NCI-H524 (cell line): ENCODE results near the gene ALAD.
"Not testable (repeated sequence)": the region's sequence is repeated elsewhere in the genome, so short reads cannot be mapped to it uniquely, and the experiment has no call there.

Experiments
- DNase-seq, 2 experiments: peaks; one replicate each; lab custom pipeline; 2025; lab: John Stamatoyannopoulos, UW

ALAD gene

DNA sequence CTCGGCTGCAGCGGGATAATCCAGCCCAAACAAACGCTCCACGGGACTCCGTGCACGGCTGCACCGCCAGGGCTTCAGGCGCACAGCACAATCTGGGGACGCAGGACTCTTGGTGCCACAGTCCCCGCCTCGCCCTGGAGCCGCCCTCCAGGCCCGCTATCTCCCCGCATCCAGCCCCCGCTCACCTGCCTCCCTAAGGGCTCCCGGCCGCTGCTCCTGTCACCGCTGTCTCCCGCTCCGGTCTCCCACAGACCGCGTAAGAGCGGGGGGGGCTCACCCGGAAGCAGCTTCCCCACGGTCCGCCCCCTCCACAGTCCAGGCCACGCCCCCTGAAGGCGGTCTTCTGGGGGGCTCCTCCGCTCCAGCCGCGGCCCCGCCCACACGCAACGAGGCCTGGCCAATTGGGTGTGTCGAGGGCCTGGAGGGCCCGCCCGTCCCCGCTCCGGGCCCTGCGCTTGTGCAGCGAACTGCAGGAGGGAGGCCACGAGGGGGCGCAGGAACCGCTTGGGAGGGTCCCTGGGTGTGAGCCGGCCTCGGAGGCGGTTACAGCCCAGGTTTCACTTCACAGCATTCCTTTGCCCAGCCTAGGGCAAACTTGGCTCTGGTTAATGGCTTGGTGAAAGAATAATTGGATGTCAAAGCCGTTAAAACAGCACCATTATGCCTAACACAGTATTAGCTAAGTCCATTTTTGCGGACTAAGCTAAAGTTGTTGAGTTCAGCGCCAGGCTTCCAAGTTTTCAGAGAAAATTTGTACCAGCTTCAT is at the start of gene ALAD:
TSS of gene ALAD (minus strand) at position 258 of the 766 bp plus-strand sequence. CDS start 7,725 bp downstream, outside the sequence.
- peak; percentile 97 to 99 for DNase-seq

GRCh38 chr9:113449376-113449775 is 48.3 kb upstream of the ALAD start:
- DNase-seq, result no peak

GRCh38 chr9:113446323-113446740 is 45.2 kb upstream of the ALAD start:
- peak; percentile 25 to 67 for DNase-seq

DNA sequence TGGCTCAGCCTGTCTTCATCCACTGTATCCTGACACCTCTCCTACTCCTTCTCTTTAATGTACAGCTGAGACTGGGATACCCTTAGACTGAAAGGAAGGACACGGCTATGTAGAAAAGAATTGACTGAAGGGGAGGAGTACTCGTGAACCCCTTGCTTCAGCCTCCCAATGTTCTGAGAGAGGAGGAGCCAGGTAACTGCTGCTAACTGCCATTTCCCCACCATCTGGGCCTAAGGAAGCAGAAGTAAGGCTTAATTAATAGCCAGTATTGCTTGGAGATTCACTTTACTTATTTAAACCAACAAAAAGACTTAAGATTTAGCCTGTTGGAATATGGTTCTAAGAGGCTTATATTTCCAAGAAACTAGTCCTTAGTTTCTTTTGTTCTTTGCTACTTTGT is 43.7 kb upstream of the ALAD start:
- DNase-seq, result no peak

- DNase-seq, result not testable (repeated sequence)
Observed at GRCh38 chr9:113437716-113438115, 36.6 kb upstream of the ALAD start.

- no peak for DNase-seq
Observed at GRCh38 chr9:113436728-113437515, 35.8 kb upstream of the ALAD start.

DNA sequence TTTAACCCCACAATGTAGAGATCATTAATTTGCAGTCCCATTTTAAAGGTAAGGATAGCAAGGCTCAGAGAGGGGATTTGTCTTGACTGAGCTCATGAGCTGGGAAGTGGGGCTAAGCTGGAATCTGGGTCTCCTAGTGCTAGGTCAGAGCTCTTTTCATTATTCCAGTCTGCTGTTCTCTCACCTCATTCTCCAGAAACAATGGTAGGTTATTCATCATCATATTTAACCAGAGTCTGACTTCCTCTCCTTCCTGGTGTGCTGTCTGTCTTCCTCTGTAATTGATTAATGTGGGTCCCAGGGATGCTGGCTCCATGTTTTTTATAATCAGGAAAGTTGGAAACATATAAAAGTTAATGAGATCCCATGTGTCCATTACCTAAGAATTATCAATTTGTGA is 30.1 kb upstream of the ALAD start:
- no peak for DNase-seq

DNA sequence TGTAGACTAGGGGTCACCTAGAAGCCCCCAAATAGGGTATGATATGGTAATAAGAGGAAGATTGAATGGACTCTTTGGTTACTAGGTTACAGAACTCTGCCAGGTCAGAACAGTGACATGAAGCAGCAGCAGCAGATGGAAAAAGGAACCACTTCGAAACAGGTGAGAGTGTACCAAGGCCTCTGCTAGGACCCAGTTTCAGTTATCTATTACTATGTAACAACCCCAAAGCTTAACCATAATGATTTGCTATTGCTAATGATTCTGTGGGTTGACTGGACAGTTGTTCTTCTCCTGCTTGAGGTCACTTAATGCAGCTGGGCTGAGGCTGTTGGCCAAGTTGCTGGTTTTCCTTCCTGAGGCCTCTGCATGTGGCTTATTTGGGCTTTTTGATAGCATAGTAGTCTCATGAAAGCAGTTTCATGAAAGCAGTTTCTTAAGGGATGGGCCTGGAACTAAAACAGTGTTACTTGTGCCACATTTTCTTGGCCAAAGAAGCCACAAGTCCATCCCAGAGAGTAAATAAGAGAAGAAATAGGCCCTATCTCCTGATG is 27.1 kb upstream of the ALAD start:
- DNase-seq, result no peak

DNA sequence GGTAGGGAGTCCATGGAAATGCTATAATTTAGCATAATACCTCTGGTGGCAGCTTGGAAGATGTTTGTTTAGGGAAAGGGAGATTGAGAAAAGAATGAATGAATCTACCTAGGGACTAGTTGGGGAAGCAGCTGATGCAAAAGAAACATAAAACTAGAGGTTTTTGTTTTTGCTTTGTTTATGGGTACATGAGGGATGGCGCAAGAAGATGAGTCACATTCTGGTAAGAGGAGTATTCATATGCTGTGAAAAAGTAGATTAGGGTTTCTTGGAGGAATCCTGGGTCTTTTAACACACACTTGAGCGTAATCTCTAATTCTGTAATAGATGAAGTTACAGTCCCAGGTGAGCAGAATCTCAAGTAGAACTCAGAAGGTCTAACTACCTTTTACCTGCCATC is 26.5 kb upstream of the ALAD start:
- no peak for DNase-seq

GRCh38 chr9:113426701-113427100 is 25.6 kb upstream of the ALAD start:
- no peak for DNase-seq

DNA sequence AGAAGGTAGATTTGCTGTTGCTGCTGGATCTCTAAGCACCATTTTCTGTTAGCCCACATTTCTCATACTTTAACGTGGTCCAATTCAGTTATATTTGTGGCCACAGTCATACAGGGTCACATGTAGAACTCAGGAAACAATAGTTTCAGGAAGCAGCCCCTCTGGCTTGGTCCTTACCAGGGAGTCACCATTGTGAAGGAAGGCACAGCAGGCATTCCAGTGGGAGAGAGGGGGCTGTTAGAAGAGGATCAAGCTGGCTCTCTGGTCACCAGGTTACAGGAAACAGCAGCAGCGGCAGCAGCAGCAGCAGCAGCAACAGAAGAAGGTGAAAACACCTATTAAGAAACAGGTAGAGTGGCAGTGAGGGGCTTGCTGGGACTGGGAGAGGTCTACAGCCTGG is 24.0 kb upstream of the ALAD start:
- DNase-seq, result no peak

DNA sequence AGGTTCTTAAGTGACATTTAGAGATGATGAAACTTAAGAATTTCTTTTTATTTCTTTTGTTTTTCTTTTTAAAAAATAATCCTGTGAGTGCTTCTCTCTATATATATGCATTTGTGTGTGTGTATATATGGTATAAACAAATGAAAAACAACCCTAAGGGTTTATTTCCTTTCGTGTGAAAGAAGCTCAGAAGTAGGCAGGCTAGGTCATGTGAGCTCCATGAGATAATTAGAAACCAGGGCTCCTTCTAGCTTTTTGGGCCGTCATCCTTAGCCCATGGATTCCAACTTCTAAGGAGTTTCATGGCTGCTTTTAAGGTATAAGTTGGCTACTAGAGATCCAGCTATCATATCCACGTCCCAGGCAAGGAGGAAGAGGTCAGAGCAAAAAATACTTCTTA is 20.6 kb upstream of the ALAD start:
- no peak for DNase-seq

- DNase-seq, result no peak
Observed at GRCh38 chr9:113417370-113417769, 16.3 kb upstream of the ALAD start.

- no peak for DNase-seq
Observed at GRCh38 chr9:113416149-113416721, 15.2 kb upstream of the ALAD start.

- DNase-seq, result peak; percentile 97 to 98
Observed at GRCh38 chr9:113410207-113410864, 9.3 kb upstream of the ALAD start, which contains the start of the genes C9orf43 and POLE3. TSS of gene C9orf43 (plus strand) at chr9:113410747. CDS start at chr9:113413494, 2,747 bp downstream. TSS of gene POLE3 (minus strand) at chr9:113410675. CDS start at chr9:113410293, 382 bp downstream.

- DNase-seq, result no peak
Observed at GRCh38 chr9:113409883-113410206, 8.8 kb upstream of the ALAD start.

DNA sequence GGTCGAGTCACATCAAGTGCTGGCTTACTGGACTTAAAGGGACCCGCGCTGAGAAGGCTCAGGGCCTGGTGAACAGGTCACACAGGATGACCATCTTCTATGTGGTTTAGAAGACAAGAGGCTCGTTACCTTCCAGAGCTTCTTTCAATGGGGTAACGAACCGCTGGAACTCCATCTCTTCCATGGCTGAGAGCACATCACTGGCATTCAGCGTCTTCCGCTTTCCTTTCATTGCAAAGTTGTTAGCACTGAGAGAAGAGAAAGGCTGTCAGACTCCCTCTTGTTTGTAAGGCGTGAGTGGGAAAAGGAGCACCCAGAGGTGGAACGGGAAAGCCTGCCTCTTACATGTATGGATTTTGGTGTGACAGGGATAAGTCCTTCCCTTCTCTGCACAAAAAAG is 8.4 kb upstream of the ALAD start:
- DNase-seq, result peak in 1 of 2 experiments; percentile 25

- DNase-seq, result peak; percentile 51 to 71
Observed at GRCh38 chr9:113406873-113407511, 5.9 kb upstream of the ALAD start.

DNA sequence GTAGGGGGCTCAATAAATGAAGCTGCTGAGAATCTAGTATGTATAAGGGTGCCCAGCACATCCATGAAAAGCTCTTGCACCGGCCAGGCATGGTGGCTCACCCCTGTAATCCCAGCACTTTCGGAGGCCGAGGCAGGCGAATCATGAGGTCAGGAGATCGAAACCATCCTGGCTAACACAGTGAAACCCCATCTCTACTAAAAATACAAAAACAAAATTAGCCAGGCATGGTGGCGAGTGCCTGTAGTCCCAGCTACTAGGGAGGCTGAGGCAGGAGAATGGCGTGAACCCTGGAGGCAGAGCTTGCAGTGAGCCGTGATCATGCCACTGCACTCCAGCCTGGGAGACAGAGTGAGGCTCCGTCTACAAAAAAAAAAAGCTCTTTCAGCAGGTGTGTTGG is 5.3 kb upstream of the ALAD start:
- DNase-seq, result not testable (repeated sequence)

- DNase-seq, result no peak
Observed at GRCh38 chr9:113403646-113404045, 2.6 kb upstream of the ALAD start.

DNA sequence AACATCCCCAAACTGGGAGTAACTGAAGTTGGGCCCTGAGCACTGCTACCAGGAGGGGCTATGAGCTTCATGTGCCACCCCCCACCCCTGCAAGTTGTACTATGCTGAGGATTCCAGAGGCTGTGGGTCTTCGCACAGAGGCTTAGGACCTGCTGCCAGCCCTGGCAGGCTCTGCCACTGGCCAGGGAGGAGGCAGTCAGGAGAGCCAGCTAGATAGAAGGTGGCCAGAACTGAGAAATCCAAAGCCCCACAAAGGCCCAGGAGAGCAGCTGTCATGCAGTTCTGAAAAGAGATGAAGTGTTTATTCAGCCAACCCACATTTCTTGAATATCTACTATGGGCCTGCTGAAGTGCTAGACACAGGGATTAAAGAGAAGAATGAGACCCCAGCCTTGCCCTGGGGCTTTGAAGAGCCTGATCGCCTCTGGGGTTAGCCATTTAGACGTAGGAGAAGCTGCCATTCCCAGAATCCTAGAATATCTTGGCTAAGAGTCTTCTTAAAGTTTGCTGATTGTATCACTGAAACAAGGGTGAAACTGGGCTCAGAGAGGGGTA is 1.4 kb downstream of the ALAD start:
- no peak for DNase-seq
